Endothelial cell of umbilical vein (primary cell): ENCODE results near the gene NEURL2. TPM values are rescaled to one million over a fixed set of nuclear protein-coding genes. Genes with fewer than 3 reads are reported as not detected.

ENCODE experiments used
- BruUV-seq: library from RNA; stranded (reverse); fragments of 400-500 nt; replicated peaks from 2 replicates; lab custom pipeline; 2021; lab: Mats Ljungman, UMichigan
- CTCF ChIA-PET: fragments of 300-600, 350-600 bp; sonication (Branson Sonifier 250); formaldehyde crosslinking; loops from one replicate; lab custom pipeline; 2021; ENCODE audit warnings: antibody characterized with exemption, inconsistent platforms; lab: Charles Lee
- POLR2A ChIA-PET: fragments of 300-600, 350-600 bp; sonication (Branson Sonifier 250); formaldehyde crosslinking; loops from one replicate; lab custom pipeline; 2021; ENCODE audit warnings: antibody characterized with exemption, inconsistent platforms; lab: Charles Lee
- DNase-seq: peaks from one replicate; pipeline ENCODE4 v3.0.0-alpha.2; 2011; ENCODE audit warnings: low read depth, low spot score
- FAIRE-seq: peaks from 2 replicates; lab custom pipeline; 2011; peaks lifted over from hg19 to GRCh38; lab: Jason Lieb, UNC
- H2AFZ ChIP-seq: 2 replicates; pipeline ENCODE4 v1.6.0; 2012; ENCODE audit warnings: low read depth, low read length, control low read depth, inconsistent platforms
- H3K27ac ChIP-seq: 2 replicates; pipeline ENCODE4 v1.5.1; 2011; ENCODE audit warnings: low read depth, mild to moderate bottlenecking, control low read depth, low read length, moderate library complexity; ENCODE audit not compliant: insufficient read depth
- H3K27me3 ChIP-seq, 2 experiments: 2 replicates each; pipeline versions ENCODE4 v1.6.0 to v1.6.1; 2011; ENCODE audit warnings: low read length in 2 of 2, mixed read lengths in 1 of 2; ENCODE audit not compliant: control insufficient read depth in 2 of 2, insufficient read depth in 2 of 2
- H3K36me3 ChIP-seq, 2 experiments: 2 replicates in 1 of 2; 3 replicates in 1 of 2; pipeline ENCODE4 v1.5.1; 2011; ENCODE audit warnings: low read length in 2 of 2, mild to moderate bottlenecking in 1 of 2, moderate library complexity in 1 of 2; ENCODE audit not compliant: control insufficient read depth in 2 of 2, insufficient read depth in 2 of 2; ENCODE audit errors: extremely low read depth in 1 of 2
- H3K4me1 ChIP-seq: 3 replicates; pipeline ENCODE4 v1.5.1; 2011; ENCODE audit warnings: mild to moderate bottlenecking, low read length; ENCODE audit not compliant: control insufficient read depth, insufficient read depth; ENCODE audit errors: extremely low read depth
- H3K4me2 ChIP-seq: 2 replicates; pipeline ENCODE4 v1.6.1; 2011; ENCODE audit warnings: low read length, control low read depth, mixed read lengths; ENCODE audit not compliant: insufficient read depth
- H3K4me3 ChIP-seq, 3 experiments: fragments of 200-600 bp in 1 of 3; sonication (generic), shearing (Covaris generic) in 1 of 3; replicated peaks in 1 of 3; 2 replicates each; pipeline ENCODE4 v1.5.1; 2011 to 2016; ENCODE audit warnings: control low read depth in 3 of 3, low read length in 3 of 3, mild to moderate bottlenecking in 2 of 3, inconsistent platforms in 1 of 3, low read depth in 1 of 3, moderate library complexity in 1 of 3; ENCODE audit not compliant: insufficient read depth in 1 of 3
- H3K79me2 ChIP-seq: 2 replicates; pipeline ENCODE4 v1.6.0; 2012; ENCODE audit warnings: low read length, inconsistent platforms; ENCODE audit not compliant: control insufficient read depth, insufficient read depth
- H3K9ac ChIP-seq: replicated peaks from 2 replicates; pipeline ENCODE3; 2011; ENCODE audit warnings: low read length, control low read depth; ENCODE audit not compliant: insufficient read depth; ENCODE audit errors: extremely low read depth
- H3K9me1 ChIP-seq: replicated peaks from 3 replicates; pipeline ENCODE4 v1.6.0; 2011; ENCODE audit warnings: mild to moderate bottlenecking, low read length; ENCODE audit not compliant: control insufficient read depth, insufficient read depth; ENCODE audit errors: extremely low read depth
- H3K9me3 ChIP-seq: replicated peaks from 2 replicates; pipeline ENCODE4 v1.5.1; 2012; ENCODE audit warnings: low read length, inconsistent platforms; ENCODE audit not compliant: control insufficient read depth, insufficient read depth
- H4K20me1 ChIP-seq: replicated peaks from 2 replicates; pipeline ENCODE3; 2011; ENCODE audit warnings: mild to moderate bottlenecking, low read length; ENCODE audit not compliant: control insufficient read depth, insufficient read depth; ENCODE audit errors: extremely low read depth
- CTCF ChIP-seq, 2 donors: IDR thresholded peaks; 1 replicate in 1 of 2; 2 replicates in 1 of 2; pipeline ENCODE4 v1.5.1; 2011; ENCODE audit warnings: low read length in 2 of 2, mild to moderate bottlenecking in 2 of 2, moderate library complexity in 2 of 2, control low read depth in 1 of 2, inconsistent platforms in 1 of 2, low read depth in 1 of 2; ENCODE audit not compliant: insufficient read depth in 1 of 2; ENCODE audit errors: extremely low read depth in 1 of 2
- EZH2 ChIP-seq: IDR thresholded peaks from 2 replicates; pipeline ENCODE4 v1.6.1; 2012; ENCODE audit warnings: borderline replicate concordance, low read depth, mild to moderate bottlenecking, moderate library complexity, low read length, inconsistent platforms; ENCODE audit not compliant: severe bottlenecking
- FOS ChIP-seq: IDR thresholded peaks from 2 replicates; pipeline ENCODE4 v1.6.1; 2011; ENCODE audit warnings: mild to moderate bottlenecking, low read length, moderate library complexity, borderline replicate concordance; ENCODE audit not compliant: insufficient read depth
- GATA2 ChIP-seq: IDR thresholded peaks from 2 replicates; pipeline ENCODE4 v1.7.0; 2011; ENCODE audit warnings: low read depth, mild to moderate bottlenecking, moderate library complexity, mixed read lengths, low read length; ENCODE audit not compliant: insufficient read length, insufficient read depth
- JUN ChIP-seq: IDR thresholded peaks from 2 replicates; pipeline ENCODE4 v1.6.1; 2011; ENCODE audit warnings: borderline replicate concordance, low read depth; ENCODE audit not compliant: insufficient read length, insufficient read depth
- MAX ChIP-seq: IDR thresholded peaks from 2 replicates; pipeline ENCODE4 v1.6.1; 2011; ENCODE audit not compliant: insufficient read depth, insufficient read length
- MYC ChIP-seq: IDR thresholded peaks from one replicate; pipeline ENCODE4 v1.6.1; 2011; ENCODE audit warnings: mild to moderate bottlenecking, low read depth, low read length
- POLR2A ChIP-seq: IDR thresholded peaks from 2 replicates; pipeline ENCODE4 v1.6.1; 2012; ENCODE audit warnings: low read depth, mild to moderate bottlenecking, control low read depth, low read length
- POLR2AphosphoS5 ChIP-seq: IDR thresholded peaks from 2 replicates; pipeline ENCODE4 v1.6.1; 2012; ENCODE audit warnings: low read depth, mild to moderate bottlenecking, control low read depth, low read length, moderate library complexity; ENCODE audit not compliant: insufficient read depth
- dilution Hi-C: fragments of 300-500 bp; cut with MboI; formaldehyde crosslinking; loops from one replicate; pipeline ENCODE4 v1.15.0; 2019; ENCODE audit warnings: low sequenced_read_pairs; ENCODE audit not compliant: extremely low pct_ligation_motif_present
- intact Hi-C: fragments of 100-400 bp; cut with micrococcal nuclease; formaldehyde crosslinking; loops from one replicate; pipeline ENCODE4 v1.10.0; 2022
- polyA plus RNA-seq, 4 experiments: library from polyadenylated mRNA; depleted of rRNA in 3 of 4; stranded (reverse) in 3 of 4; unstranded in 1 of 4; fragments of >200 nt; gene quantifications; 2 replicates each; pipeline versions ENCODE4 v1.2.1 to v1.2.3, GENCODE V29; 2011 to 2012; ENCODE audit warnings: missing spikeins in 1 of 4
- total RNA-seq: library from RNA; stranded (reverse); gene quantifications from 2 replicates; pipeline ENCODE4 v1.2.3, GENCODE V29; 2021

The NEURL2 gene
- total and polyA plus RNA-seq, 2 donors (not counting 3 experiments of a cell fraction or from before 2014, with no cell fraction given) = 2.8 to 5.4 TPM

GRCh38 chr20:45926731-45927070, 35.7 kb upstream of the NEURL2 start:
- FAIRE-seq (no peak), DNase-seq (no peak)
- H3K9ac ChIP-seq = no peak overlapping the region
- no peaks in the 10 kb centered on the region for H4K20me1 ChIP-seq
- no peak overlapping the region for H2AFZ ChIP-seq
- dilution Hi-C loops = no loop called here
- no peaks in the 10 kb centered on the region for H3K36me3 ChIP-seq
- peaks cover 6% of the 10 kb centered on the region for H3K4me1 ChIP-seq
- TF ChIP-seq GATA2 = no peak
- no peak for TF ChIP-seq EZH2
- no peak for TF ChIP-seq POLR2A
- no peak for TF ChIP-seq FOS
- TF ChIP-seq JUN = no peak
- no peak for TF ChIP-seq CTCF (IDR thresholded peaks at IDR 0.05; ENCODE audit: extremely low read depth in 1 of 2, insufficient read depth in 1 of 2, low read depth in 1 of 2, low read length in 2 of 2)
- TF ChIP-seq MAX = no peak
- no peak for TF ChIP-seq POLR2AphosphoS5
- no peak for TF ChIP-seq MYC
- no peaks in the 10 kb centered on the region for H3K9me1 ChIP-seq
- H3K4me3 ChIP-seq = no peak overlapping the region
- POLR2A ChIA-PET = no interaction called here
- H3K4me2 ChIP-seq = no peak overlapping the region
- H3K79me2 ChIP-seq = no peaks in the 10 kb centered on the region
- H3K27me3 ChIP-seq = no peaks in the 10 kb centered on the region
- no TSS peak for BruUV-seq
- intact Hi-C loops = no loop called here
- H3K9me3 ChIP-seq = no peaks in the 10 kb centered on the region
- H3K27ac ChIP-seq = no peak overlapping the region
- CTCF ChIA-PET = no interaction called here
